ENCODE results near the gene MROH7. TPM values are rescaled to one million over a fixed set of nuclear protein-coding genes. Genes with fewer than 3 reads are reported as not detected.
"Not testable (repeated sequence)": the region's sequence is repeated elsewhere in the genome, so short reads cannot be mapped to it uniquely, and the experiment has no call there.

Gene MROH7
- total RNA-seq, 6 experiments from 2014 or later = 0.09 TPM; not detected in 5

DNA sequence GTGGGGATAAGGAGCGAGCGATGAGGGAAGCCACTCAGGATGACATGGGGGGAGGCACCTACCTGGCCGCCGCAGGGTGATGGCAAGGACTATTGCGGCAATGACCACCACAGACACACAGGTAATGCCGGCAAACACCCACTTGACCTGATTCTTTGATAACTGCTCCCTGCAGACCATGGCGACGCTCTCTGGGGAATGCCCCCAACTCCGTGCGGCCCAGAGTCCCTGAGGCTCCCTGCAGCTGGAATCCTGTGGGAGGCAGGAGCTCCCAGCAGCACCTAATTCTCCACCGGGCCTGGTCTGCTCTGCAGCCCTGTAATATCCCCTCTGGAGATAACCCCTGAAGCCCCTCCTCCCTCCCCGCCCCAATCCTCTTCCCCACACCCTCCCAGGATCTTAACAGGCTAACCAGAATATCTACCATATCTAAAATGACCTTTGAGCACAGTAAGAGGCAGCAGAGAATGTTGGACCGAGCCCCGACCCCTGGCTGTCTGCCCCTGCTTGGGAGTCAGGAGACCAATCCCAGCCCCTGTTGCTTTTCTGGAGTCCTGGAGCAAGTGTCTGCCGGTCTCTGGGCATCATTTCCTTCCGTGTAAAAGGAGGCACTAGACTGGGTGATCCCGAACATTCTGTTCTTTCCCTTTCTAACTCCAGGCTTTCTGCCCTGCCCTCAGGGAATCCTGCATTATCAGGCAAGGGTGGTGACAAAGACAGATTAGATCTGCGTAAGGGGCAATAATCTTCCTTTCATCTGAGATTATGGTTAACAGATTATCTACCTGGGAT, 18.2 kb upstream of the MROH7 start, which contains the start of gene FAM151A:
Gene FAM151A, minus strand, starts transcription at position 310 of the 792 bp plus-strand sequence. Its CDS starts 130 bp downstream, at position 180.
- Mint-ChIP-seq H3K4me1 (ENCODE audit: low read depth) (no peaks in the 10 kb centered on the region), H3K4me3 (no peak within 1 kb of the TSS), H3K36me3 (ENCODE audit: low read depth) (no peaks in the 10 kb centered on the region), H3K9me3 (no peaks in the 10 kb centered on the region), H3K27ac (no peak within 1 kb of the TSS), H3K27me3 (ENCODE audit: insufficient read depth) (peaks cover 41% of the 10 kb centered on the region)
- no peak for TF ChIP-seq CTCF (IDR thresholded peaks at IDR 0.05)
- no peak for DNase-seq

DNA sequence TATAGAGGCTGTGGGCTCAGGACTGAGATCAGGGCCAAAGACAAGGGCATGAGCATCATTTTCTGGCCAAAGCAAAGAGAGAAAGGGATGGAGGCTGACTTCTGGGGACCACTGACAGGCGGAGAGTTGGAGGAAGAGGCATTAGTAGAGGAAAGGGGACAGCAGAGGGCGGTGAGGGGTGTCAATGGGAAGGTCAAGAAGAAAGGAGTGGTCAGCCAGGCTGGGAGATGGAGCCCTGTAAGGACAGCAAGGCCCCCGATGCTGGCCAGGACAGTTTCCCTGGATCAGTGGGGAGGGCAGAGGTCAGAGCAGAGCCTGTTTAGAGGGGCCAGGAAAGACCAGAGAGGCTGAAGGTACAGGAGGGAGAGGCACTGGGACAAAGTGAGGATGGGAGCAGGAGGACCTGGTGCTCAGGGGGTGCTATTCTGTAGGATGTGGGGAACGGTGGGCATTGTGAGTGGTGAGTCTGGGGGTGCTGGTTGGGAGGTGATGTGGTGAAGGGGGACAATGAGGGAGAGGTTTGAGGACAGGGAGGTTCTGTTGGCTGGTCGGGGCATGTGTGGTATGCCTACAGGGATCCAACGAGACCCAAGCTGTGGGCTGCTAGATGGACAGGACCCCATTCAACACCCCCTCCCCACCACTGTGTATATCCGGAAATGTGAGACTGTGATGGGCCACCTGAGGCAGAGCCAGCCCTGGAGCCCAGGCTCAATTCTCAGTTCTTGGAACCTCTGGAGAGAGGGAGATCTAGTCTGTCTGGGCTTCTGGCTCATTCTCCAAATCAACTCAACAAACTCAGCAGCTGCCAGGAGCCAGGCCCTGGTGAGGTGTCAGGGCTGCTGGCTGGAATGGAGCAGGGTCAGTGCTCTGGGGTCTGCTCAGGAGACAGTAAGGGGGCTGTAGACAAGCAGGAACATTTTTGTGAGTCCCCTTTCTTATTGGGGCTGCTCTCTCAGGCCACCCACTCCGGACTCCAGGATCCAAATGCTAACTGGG, 16.8 kb upstream of the MROH7 start:
- Mint-ChIP-seq H3K4me3 (no peak overlapping the region), H3K4me1 (ENCODE audit: low read depth) (no peaks in the 10 kb centered on the region), H3K27ac (no peak overlapping the region), H3K9me3 (no peaks in the 10 kb centered on the region), H3K36me3 (ENCODE audit: low read depth) (no peaks in the 10 kb centered on the region), H3K27me3 (ENCODE audit: insufficient read depth) (peaks cover 41% of the 10 kb centered on the region)
- no peak for TF ChIP-seq CTCF (IDR thresholded peaks at IDR 0.05)
- DNase-seq = no peak

DNA sequence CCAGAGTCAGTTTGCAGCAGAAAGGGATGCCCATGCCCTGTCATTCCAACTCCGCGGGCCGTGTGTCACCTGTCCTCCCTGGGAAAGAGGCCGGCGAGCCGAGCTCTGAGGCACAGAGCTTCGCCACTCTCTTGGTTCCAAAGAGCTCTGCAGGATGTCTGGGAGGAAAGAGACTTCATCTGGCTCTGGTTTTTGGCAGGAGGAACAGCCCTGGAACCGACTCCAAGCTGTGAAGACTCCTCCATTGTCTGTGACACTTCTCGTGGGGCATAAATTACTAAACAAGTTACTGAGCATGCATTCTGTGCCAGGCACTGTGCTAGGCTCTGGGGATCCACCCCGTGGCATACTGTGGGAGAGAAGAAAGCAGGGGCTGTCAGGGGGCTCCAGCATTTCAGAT, 14.4 kb upstream of the MROH7 start:
- Mint-ChIP-seq H3K27me3 (ENCODE audit: insufficient read depth) (peaks cover 40% of the 10 kb centered on the region), H3K4me1 (ENCODE audit: low read depth) (no peaks in the 10 kb centered on the region), H3K36me3 (ENCODE audit: low read depth) (no peaks in the 10 kb centered on the region), H3K27ac (no peak overlapping the region), H3K9me3 (no peaks in the 10 kb centered on the region), H3K4me3 (no peak overlapping the region)
- no peak for DNase-seq
- TF ChIP-seq CTCF (IDR thresholded peaks at IDR 0.05) = no peak

GRCh38 chr1:54635804-54636203, 5.8 kb upstream of the MROH7 start:
- H3K27ac Mint-ChIP-seq; DNase-seq; H3K36me3 Mint-ChIP-seq (ENCODE audit: low read depth); H3K4me3 Mint-ChIP-seq; H3K9me3 Mint-ChIP-seq; H3K4me1 Mint-ChIP-seq (ENCODE audit: low read depth): not testable (repeated sequence)
- H3K27me3 Mint-ChIP-seq (ENCODE audit: insufficient read depth) = peaks cover 38% of the 10 kb centered on the region

GRCh38 chr1:54636461-54637446, 4.8 kb upstream of the MROH7 start:
- not testable (repeated sequence) for DNase-seq; H3K9me3 Mint-ChIP-seq; H3K4me1 Mint-ChIP-seq (ENCODE audit: low read depth); H3K36me3 Mint-ChIP-seq (ENCODE audit: low read depth); H3K27ac Mint-ChIP-seq; H3K4me3 Mint-ChIP-seq
- peaks cover 44% of the 10 kb centered on the region for H3K27me3 Mint-ChIP-seq (ENCODE audit: insufficient read depth)

GRCh38 chr1:54640361-54640760, 1.2 kb upstream of the MROH7 start:
- Mint-ChIP-seq H3K27ac (no peak overlapping the region), H3K4me1 (ENCODE audit: low read depth) (no peaks in the 10 kb centered on the region), H3K27me3 (ENCODE audit: insufficient read depth) (peaks cover 39% of the 10 kb centered on the region), H3K36me3 (ENCODE audit: low read depth) (peaks cover 6% of the 10 kb centered on the region), H3K4me3 (no peak overlapping the region), H3K9me3 (peaks cover 22% of the 10 kb centered on the region)
- no peak for DNase-seq
- no peak for TF ChIP-seq CTCF (IDR thresholded peaks at IDR 0.05)
